PC-3 (cell line): Measurements from ENCODE around the gene TRABD2B.

Experiments used
- EZH2 ChIP-seq: fragments of 300-600 bp; sonication (generic); IDR thresholded peaks from one replicate; pipeline ENCODE4 v1.6.1; 2017; ENCODE audit warnings: antibody characterized with exemption, mild to moderate bottlenecking, low read length; ENCODE audit not compliant: unreplicated experiment
- TF ChIP-seq, protein P1 (sequence below): fragments of 300-600 bp; sonication (generic); conservative IDR thresholded peaks from 2 replicates; pipeline ENCODE4 v1.5.1; 2017; ENCODE audit warnings: antibody characterized with exemption, low read depth, mild to moderate bottlenecking, low read length

DNA sequence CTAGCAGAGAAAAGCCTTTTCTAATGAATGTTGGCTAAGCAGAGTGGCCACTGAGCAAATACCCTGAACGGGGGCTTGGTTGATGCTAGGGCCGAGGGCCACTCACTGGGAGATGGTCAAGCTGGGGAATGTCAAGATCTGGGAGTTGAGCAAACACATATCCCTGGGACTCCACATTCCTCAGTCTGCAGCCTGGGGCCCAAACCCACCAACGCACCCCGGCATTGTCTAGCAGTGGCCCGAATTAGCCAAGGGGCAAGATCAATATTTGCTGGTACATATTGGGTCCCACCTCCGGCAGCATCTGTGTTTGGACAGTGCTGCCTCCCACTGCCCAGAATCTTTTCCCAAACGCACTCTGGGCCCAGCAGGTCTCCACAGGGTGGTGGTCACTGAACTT, 144.1 kb downstream of the TRABD2B start:
- TF ChIP-seq, protein P1, sequence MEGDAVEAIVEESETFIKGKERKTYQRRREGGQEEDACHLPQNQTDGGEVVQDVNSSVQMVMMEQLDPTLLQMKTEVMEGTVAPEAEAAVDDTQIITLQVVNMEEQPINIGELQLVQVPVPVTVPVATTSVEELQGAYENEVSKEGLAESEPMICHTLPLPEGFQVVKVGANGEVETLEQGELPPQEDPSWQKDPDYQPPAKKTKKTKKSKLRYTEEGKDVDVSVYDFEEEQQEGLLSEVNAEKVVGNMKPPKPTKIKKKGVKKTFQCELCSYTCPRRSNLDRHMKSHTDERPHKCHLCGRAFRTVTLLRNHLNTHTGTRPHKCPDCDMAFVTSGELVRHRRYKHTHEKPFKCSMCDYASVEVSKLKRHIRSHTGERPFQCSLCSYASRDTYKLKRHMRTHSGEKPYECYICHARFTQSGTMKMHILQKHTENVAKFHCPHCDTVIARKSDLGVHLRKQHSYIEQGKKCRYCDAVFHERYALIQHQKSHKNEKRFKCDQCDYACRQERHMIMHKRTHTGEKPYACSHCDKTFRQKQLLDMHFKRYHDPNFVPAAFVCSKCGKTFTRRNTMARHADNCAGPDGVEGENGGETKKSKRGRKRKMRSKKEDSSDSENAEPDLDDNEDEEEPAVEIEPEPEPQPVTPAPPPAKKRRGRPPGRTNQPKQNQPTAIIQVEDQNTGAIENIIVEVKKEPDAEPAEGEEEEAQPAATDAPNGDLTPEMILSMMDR = no peak
- TF ChIP-seq EZH2 = no peak
